ENCODE measurements around the gene CTRL. TPM values are rescaled to one million over a fixed set of nuclear protein-coding genes. Genes with fewer than 3 reads are reported as not detected.

The CTRL gene
- total RNA-seq, 1 donor from 2014 or later = 3.2 TPM

GRCh38 chr16:67892899-67893742 lies 38.5 kb downstream of the CTRL start, which contains the start of gene PSKH1:
TSS of gene PSKH1 (plus strand) at chr16:67893254. CDS start at chr16:67908750, 15,496 bp downstream.
- Histone ChIP-seq H3K27ac (peak within 1 kb of the TSS; percentile 91), H3K9me3 (no peaks in the 10 kb centered on the region), H3K4me3 (peak within 1 kb of the TSS; percentile 77 to 93), H3K36me3 (no peaks in the 10 kb centered on the region), H3K27me3 (no peaks in the 10 kb centered on the region), H3K4me1 (peaks cover 53% of the 10 kb centered on the region)
- TF ChIP-seq CTCF (IDR thresholded peaks at IDR 0.05) = no peak
- peak; percentile 58 to 71 for TF ChIP-seq POLR2AphosphoS5 (IDR thresholded peaks at IDR 0.05; ENCODE audit: insufficient read depth in 1 of 2, low read depth in 1 of 2)
- TF ChIP-seq POLR2A (IDR thresholded peaks at IDR 0.05) = peak in 1 of 2 donors; percentile 81
- intact Hi-C loops (cut with DNase I) = loop anchor here (5.0 kb wide), 1 partner anchor 44 kb away; the partner anchor contains the start of gene PSMB10
- peak in 1 of 2 donors; percentile 93 for DNase-seq (ENCODE audit: extremely low spot score in 2 of 2)

GRCh38 chr16:67892375-67892774 lies 39.3 kb downstream of the CTRL start:
- intact Hi-C loops (cut with DNase I) = loop anchor here (5.0 kb wide), 1 partner anchor 45 kb away; the partner anchor contains the start of gene PSMB10
- Histone ChIP-seq H3K36me3 (no peaks in the 10 kb centered on the region), H3K27ac (no peak overlapping the region), H3K9me3 (no peaks in the 10 kb centered on the region), H3K27me3 (no peaks in the 10 kb centered on the region), H3K4me1 (peaks cover 46% of the 10 kb centered on the region), H3K4me3 (peak overlapping the region; percentile 77 to 93)
- TF ChIP-seq POLR2A (IDR thresholded peaks at IDR 0.05) (no peak), POLR2AphosphoS5 (IDR thresholded peaks at IDR 0.05; ENCODE audit: insufficient read depth in 1 of 2, low read depth in 1 of 2) (no peak), CTCF (IDR thresholded peaks at IDR 0.05) (no peak)
- DNase-seq (ENCODE audit: extremely low spot score in 2 of 2) = no peak

- Histone ChIP-seq H3K27me3 (no peaks in the 10 kb centered on the region), H3K4me1 (peaks cover 18% of the 10 kb centered on the region), H3K4me3 (no peak overlapping the region), H3K9me3 (no peaks in the 10 kb centered on the region), H3K27ac (no peak overlapping the region), H3K36me3 (peaks cover 0 to 5% of the 10 kb centered on the region in 2 donors)
- no peak for DNase-seq (ENCODE audit: extremely low spot score in 2 of 2)
- TF ChIP-seq POLR2A (IDR thresholded peaks at IDR 0.05) (no peak), CTCF (IDR thresholded peaks at IDR 0.05) (no peak)
- intact Hi-C loops (cut with DNase I) = no loop called here
Measured at GRCh38 chr16:67888331-67888730, 43.3 kb downstream of the CTRL start.

- H3K27me3 ChIP-seq = no peaks in the 10 kb centered on the region
- H3K9me3 ChIP-seq = no peaks in the 10 kb centered on the region
- no peak overlapping the region for H3K4me3 ChIP-seq
- TF ChIP-seq POLR2AphosphoS5 (IDR thresholded peaks at IDR 0.05; ENCODE audit: insufficient read depth in 1 of 2, low read depth in 1 of 2) (no peak), CTCF (IDR thresholded peaks at IDR 0.05) (no peak), POLR2A (IDR thresholded peaks at IDR 0.05) (no peak)
- H3K4me1 ChIP-seq = peaks cover 12% of the 10 kb centered on the region
- no peak overlapping the region for H3K27ac ChIP-seq
- no peak for DNase-seq (ENCODE audit: extremely low spot score in 2 of 2)
- intact Hi-C loops (cut with DNase I) = no loop called here
- H3K36me3 ChIP-seq = peaks cover 0 to 25% of the 10 kb centered on the region in 2 donors
Measured at GRCh38 chr16:67886387-67886786, 45.3 kb downstream of the CTRL start.

- H3K36me3 ChIP-seq = peaks cover 0 to 29% of the 10 kb centered on the region in 2 donors
- peaks cover 12% of the 10 kb centered on the region for H3K4me1 ChIP-seq
- intact Hi-C loops (cut with DNase I) = no loop called here
- TF ChIP-seq CTCF (IDR thresholded peaks at IDR 0.05) = no peak
- TF ChIP-seq POLR2AphosphoS5 (IDR thresholded peaks at IDR 0.05; ENCODE audit: insufficient read depth in 1 of 2, low read depth in 1 of 2) = no peak
- no peak for TF ChIP-seq POLR2A (IDR thresholded peaks at IDR 0.05)
- no peak for DNase-seq (ENCODE audit: extremely low spot score in 2 of 2)
- no peak overlapping the region for H3K4me3 ChIP-seq
- H3K27me3 ChIP-seq = no peaks in the 10 kb centered on the region
- no peaks in the 10 kb centered on the region for H3K9me3 ChIP-seq
- no peak overlapping the region for H3K27ac ChIP-seq
Measured at GRCh38 chr16:67885976-67886375, 45.7 kb downstream of the CTRL start.

Data from vagina (tissue), 2 donors.